Activated CD4-positive, alpha-beta T cell treated with anti-CD3 and anti-CD28 coated beads for 48 hours (primary cell): ENCODE results near the gene SCGN.

ENCODE experiments used
- DNase-seq: peaks from one replicate; pipeline ENCODE4 v3.0.0-alpha.2; 2020

The SCGN gene

GRCh38 chr6:25652007-25652515 is at the start of gene SCGN:
Gene SCGN (plus strand): TSS chr6:25652215. CDS start chr6:25652404, 189 bp downstream.
- peak; percentile 71 for DNase-seq

GRCh38 chr6:25602674-25602982 is 49.4 kb upstream of the SCGN start:
- DNase-seq: no peak

GRCh38 chr6:25603251-25603650 is 48.8 kb upstream of the SCGN start:
- DNase-seq: no peak

- DNase-seq: no peak
These were observed 45.9 kb upstream of the SCGN start for GRCh38 chr6:25606151-25606550.

- no peak for DNase-seq
These were observed 43.3 kb upstream of the SCGN start for GRCh38 chr6:25608558-25609174.

- DNase-seq: no peak
These were observed 39.3 kb upstream of the SCGN start for GRCh38 chr6:25612666-25613065.

GRCh38 chr6:25613415-25613814 is 38.6 kb upstream of the SCGN start:
- no peak for DNase-seq

GRCh38 chr6:25614052-25614451 is 38.0 kb upstream of the SCGN start:
- no peak for DNase-seq

GRCh38 chr6:25615471-25615870 is 36.5 kb upstream of the SCGN start:
- no peak for DNase-seq

GRCh38 chr6:25617997-25618396 is 34.0 kb upstream of the SCGN start:
- DNase-seq: no peak

GRCh38 chr6:25619217-25619616 is 32.8 kb upstream of the SCGN start:
- DNase-seq: no peak

GRCh38 chr6:25620391-25620790 is 31.6 kb upstream of the SCGN start:
- DNase-seq: no peak

- no peak for DNase-seq
These were observed 28.9 kb upstream of the SCGN start for GRCh38 chr6:25623065-25623464.

- DNase-seq: no peak
These were observed 28.1 kb upstream of the SCGN start for GRCh38 chr6:25623879-25624278.

- DNase-seq: no peak
These were observed 25.0 kb upstream of the SCGN start for GRCh38 chr6:25627001-25627400.

GRCh38 chr6:25628471-25629197 is 23.4 kb upstream of the SCGN start:
- DNase-seq: no peak

- no peak for DNase-seq
These were observed 22.8 kb upstream of the SCGN start for GRCh38 chr6:25629198-25629576.

- no peak for DNase-seq
These were observed 21.3 kb upstream of the SCGN start for GRCh38 chr6:25630508-25631278.

GRCh38 chr6:25635886-25636317 is 16.1 kb upstream of the SCGN start:
- no peak for DNase-seq

- no peak for DNase-seq
These were observed 14.8 kb upstream of the SCGN start for GRCh38 chr6:25637211-25637610.

- no peak for DNase-seq
These were observed 14.0 kb upstream of the SCGN start for GRCh38 chr6:25637960-25638434.

GRCh38 chr6:25639653-25640052 is 12.4 kb upstream of the SCGN start:
- DNase-seq: no peak

GRCh38 chr6:25640446-25640845 is 11.6 kb upstream of the SCGN start:
- DNase-seq: no peak

- DNase-seq: no peak
These were observed 11.1 kb upstream of the SCGN start for GRCh38 chr6:25640891-25641290.
